Right renal cortex interstitium (tissue), 3 donors: Measurements from ENCODE around the gene CDK5R1. TPM values are rescaled to one million over a fixed set of nuclear protein-coding genes. Genes with fewer than 3 reads are reported as not detected.
"Not testable (repeated sequence)": the region's sequence is repeated elsewhere in the genome, so short reads cannot be mapped to it uniquely, and the experiment has no call there.

Source experiments
- DNase-seq, 3 donors: peaks; one replicate each; pipeline ENCODE4 v3.0.0-alpha.2; 2013; ENCODE audit warnings: low read depth in 3 of 3, low spot score in 2 of 3
- polyA plus RNA-seq, 3 donors: library from polyadenylated mRNA; unstranded; fragments of 120-200 nt; gene quantifications; one replicate each; pipeline ENCODE4 v1.2.1, GENCODE V29; 2013; ENCODE audit not compliant: insufficient read length in 3 of 3

Gene CDK5R1
- polyA plus RNA-seq, 3 donors = 3.8 to 4.6 (median 4.3) TPM

DNA sequence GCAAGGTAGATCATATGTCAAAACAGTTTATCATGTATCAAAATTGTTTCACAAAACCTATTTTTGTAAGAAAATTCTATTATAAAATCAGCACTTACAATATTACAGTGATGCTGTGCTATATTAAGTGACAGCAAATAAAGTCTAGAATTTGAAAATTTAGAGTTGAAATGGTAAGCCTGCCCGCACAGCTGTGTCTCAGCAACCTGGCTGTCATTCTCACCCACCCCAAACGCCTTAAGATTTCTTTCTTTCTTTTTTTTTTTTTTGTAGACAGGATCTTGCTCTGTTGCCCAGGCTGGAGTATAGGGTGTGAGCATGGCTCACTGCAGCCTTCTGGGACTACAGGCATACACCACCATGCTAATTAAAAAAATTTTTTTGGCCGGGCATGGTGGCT is 26.8 kb downstream of the CDK5R1 start:
- DNase-seq = no peak

DNA sequence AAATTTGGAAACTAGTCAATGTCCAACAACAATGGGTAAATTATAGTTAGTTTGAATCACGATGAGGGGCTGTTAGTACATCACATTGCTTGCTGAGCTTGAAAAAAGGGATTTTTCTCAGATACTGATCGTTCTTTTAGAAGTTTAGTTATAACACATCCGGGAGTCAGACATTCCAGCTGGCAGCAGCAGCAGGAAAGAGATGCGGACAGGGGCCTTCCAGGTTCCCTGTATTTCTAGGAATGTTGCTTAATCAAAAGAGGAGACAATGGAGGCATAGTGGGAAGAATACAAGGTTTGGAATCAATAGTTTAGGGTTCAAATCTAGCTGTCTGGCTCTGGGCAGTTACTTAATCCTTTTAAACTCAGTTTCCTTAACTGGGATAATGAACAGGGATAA is 27.8 kb downstream of the CDK5R1 start:
- no peak for DNase-seq

DNA sequence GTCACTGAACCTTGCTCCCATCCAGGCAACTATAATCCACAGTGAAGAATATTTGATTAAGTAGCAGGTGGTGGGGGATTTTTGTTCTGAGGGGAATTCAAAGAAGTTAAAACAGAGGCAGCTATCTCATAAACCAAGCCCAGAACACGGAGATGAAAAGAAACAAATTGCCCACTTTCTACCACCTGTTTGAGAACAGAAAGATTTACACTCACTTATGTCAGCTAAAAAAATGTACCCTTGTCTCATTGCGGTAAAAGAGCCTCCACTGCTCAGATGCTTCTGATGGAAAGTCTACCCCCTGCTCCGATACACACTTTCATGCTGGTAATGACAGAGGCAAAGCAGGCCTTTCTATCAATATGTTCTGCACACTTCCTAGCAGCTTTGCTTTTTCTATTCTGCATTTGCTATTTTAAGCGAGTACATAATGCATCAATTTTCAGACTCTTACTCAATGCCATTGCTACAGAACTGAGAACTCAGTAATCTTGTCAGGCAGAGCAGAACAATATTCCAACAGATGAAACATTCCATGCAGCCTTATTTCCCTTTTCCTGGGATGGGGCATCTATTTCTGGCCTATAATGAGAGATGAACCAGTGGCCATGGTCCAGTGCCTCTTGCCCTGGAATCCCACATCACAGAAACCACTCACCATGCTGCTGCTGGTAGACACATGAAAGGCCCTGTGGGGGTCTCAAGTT is 29.0 kb downstream of the CDK5R1 start:
- no peak for DNase-seq

DNA sequence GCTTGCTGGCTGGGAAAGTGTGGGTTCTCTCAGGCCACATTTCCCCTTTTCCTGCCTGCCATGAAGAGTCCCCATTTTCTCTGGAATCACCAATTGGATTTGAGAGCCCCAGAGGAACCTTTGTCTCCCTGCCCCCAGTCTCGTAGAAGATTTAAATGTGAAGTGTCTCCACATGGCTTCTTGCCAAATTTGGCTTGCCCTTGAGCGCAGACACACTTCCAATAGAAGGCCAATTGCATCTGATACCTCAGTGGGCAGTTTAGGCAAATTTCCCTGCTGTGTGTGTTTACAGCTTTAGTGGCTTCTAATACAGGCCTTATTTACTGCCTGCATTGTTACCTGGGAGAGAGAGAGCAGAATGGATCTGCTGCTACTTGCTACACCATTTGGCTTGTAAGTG is 29.7 kb downstream of the CDK5R1 start:
- no peak for DNase-seq

DNA sequence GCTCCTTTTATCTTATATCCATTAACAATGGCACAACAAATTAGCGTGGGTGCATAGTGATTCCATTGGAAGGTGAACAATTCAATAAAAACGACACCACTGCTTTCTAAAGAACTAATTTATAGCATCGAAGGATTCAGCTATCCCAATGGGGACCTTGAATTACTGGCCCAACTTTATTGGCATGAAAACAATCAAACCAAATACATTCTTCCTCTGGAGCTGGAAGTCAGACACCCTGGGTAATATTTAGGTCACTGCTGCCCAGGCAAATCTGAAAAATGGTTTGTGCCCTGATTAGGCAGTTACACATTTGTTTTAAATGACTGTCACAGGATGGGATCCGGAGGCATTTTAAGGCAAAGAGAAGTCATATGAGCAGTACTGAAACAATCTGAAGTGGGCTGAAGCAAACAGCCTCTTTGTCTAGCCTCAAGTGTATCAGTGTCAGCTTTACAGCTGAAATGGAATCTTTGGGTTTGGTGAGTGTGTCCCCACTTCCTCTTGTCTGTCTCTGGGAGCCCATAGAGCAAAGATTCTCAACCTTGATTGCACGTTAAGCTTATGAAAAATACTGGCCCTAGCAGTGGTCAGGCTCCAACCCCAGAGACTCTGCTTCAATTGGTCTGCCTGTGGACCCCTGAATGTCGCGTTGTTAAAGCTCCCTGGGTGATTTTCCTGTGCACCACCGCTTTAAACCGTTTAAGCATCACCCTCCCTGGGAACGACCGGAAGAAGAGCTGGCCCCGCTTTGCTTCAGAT is 30.3 kb downstream of the CDK5R1 start:
- DNase-seq = no peak

DNA sequence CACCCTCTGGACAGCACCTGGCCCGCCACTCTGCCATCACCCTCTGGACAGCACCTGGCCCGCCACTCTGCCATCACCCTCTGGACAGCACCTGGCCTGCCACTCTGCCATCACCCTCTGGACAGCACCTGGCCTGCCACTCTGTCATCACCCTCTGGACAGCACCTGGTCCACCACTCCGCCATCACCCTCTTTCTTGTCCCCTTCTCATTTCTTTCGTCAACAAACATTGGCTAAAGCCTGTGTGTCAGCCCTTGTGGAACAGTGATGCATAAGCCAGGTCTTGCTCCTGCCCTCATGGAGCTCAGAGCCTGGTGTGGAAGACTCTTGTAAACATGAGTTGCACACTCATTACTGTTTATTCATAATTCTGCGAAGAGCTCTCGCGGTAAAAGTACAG is 31.2 kb downstream of the CDK5R1 start:
- no peak for DNase-seq

DNA sequence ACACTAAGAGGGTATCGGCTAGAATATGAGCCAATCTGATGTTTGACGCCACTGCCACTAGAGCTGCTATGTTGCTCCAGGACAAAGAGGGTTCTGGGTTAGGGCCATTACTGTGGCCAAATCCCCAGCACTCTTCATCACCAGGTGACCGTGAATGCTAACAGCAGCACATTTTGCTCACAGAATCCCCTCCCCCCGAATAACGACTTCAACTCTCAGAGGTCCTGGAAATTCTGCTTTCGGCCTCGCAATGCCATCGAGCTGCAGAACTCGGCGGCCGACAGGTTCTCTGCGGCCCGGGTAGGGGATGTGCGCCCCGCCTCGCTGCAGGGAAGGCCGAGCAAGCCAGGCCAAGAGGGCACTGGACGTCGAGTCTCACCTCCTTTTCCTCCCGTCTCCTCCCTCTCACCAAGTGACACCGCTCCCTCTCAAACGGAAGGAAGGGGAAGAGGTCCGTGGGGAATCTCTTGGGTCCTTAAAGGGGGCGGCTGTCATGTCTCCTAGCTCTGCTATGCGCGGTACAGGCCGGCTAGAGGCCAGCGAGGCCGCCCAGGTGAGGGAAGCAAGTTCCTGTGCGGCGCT is 31.9 kb downstream of the CDK5R1 start:
- DNase-seq = peak in 1 of 3 donors; percentile 27

DNA sequence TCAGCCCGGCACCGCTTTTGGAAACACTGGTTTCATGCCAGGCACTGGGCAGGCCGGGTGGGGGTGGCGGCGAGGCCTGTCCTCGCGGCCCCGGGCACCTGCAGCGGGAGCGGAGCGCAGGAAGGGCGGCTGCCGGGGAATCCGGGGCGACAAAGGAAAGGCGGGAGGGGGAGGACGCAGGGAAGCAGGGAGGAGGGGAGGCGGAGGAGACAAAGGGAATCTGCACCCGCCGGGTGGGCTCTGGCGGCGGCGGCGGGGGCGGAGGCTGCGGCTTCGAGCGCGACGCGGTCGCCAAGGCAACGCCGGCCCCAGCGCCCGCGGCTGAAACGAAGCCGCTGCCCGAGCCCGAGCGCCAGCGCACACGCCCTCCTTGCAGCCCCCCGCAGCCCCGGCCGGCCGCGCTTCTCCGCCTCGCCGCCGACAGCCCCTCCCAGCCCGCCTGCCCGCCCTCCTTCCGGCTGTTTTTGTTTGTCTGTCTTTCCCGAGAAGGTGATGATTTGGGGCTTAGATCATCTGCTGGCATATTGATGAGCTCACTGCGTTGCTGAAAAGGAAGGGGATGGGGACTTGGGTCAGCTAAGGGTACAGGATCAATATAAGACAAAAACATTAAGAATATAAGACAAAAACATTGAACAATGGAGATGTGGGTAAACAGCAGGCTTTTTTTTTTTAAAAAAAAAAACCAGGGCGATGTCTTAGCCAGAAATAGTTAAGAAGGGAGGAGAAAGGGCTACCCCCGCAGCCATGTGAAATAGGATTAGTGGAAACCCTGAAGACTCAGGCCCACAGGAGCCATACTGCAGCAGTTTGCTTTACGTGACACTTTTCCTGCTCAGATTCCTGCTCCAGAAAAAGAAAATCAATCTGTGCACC is 32.7 kb downstream of the CDK5R1 start:
- DNase-seq = peak in 1 of 3 donors; percentile 34

DNA sequence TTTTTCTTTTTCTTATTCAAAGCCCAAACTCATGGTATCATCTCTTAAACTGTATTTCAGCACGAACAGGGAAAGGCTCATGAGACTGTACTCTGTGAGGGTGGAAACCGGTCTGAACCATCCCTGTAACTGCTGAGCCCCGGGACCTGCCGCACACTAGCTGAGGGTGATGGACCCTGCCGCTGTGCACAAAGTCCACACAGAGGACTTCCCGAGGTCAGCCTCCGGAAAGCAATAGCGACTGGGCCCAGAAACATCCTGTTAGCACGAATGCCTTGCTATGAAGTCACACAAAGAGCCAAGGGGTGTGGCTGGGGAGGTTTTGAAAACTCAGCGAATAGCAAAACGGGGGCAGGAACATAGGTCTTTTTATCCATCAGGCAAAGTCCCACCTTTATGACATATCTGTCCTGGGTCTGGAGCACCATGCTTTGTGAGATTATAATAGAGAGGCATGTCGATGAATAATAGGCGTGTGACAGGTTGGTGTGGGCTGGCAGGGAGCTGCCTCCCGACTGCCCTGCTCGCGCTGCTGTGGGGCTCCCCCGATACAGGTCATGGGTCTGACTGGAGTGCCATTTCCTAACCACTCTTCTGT is 33.4 kb downstream of the CDK5R1 start:
- peak in 1 of 3 donors; percentile 36 for DNase-seq

DNA sequence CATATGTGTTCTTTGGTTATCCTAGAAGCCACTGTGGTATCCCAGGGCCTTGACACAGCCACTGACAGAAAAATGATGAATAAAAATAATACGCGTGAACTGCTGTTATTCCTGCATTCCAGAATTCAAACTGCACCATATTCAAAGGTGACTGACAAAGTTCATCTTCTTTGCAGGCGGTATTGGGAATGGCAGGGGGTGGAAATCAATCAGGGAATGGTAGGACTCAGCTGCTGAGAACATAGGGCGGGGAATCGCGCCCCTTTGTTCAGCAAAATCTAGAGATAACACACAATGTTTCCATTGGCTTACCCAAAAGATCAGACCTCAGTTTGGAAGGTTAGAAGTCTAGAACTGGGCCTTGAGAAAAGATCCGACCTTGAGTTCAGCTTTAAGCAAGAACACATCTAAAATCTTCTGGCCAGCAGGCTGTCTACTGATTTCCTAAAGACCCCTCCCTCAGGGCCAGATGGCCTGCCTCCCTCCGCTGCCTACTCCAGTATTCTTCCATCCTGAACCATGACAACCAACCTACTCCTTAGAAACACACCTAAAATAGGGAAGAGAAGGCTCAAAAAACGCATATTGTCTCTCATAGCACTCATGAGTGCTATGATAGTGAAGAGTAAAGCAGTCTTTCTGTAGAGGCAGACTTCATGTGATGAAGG is 34.1 kb downstream of the CDK5R1 start:
- no peak for DNase-seq

DNA sequence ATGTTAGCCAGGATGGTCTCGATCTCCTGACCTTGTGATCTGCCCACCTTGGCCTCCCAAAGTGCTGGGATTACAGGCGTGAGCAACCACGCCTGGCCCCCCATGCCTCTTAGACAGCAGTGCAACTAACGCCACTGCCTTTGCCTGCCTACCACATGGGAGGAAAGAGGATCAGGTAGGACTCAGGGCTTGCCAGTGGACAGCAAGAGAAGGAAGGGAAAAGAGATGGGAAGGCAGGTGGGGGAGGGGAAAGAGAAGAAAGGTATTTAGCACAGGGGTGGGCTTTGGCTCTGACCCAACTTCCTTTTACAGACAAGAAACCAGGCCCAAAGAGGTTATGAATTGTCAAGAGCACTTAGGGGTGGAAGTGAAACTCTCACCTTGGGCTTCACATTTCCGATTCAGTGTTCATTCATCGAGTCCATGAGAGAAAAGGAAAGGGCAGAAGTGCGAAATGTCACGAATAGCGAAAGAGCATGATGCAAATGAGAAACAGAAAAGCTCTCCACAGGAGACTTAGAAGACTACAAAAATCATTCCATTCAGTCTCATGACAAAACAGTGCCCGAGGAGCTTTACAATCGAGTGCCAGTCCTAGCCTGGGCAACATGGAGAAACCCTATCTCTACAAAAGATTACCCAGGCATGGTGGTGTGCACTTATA is 36.4 kb downstream of the CDK5R1 start:
- DNase-seq = no peak

DNA sequence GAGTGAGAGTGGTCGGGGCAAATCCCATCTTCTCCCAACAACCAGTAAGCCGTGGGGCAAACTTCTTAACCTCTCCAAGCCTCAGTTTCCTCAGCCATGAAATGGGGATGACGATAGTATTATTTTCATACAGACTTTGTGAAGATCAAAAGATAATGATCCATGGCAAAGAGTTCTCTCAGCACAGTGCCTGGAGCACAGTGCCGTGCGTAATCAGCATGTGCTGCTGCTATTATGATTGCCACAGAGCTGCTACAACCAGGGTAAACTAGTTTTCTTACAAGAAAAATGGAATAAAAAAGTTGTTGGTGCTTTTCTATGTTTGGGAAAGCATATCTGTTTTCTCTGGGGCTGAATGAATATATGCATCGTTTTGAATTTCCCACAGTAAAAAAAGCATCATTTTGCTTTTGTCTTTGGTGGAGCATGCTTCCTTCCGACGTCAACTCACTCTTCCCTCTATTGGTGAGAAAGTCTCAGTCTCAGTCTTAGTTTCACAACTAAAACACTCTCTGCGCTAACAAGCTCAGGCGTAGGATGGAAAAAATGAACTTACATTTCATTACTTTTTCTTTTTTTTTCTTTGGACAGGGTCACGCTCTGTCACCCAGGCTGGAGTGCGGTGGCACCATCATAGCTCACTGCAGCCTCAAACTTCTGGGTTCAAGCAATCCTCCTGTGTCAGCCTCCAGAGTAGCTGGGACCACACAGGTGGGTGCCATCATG is 37.2 kb downstream of the CDK5R1 start:
- no peak for DNase-seq

DNA sequence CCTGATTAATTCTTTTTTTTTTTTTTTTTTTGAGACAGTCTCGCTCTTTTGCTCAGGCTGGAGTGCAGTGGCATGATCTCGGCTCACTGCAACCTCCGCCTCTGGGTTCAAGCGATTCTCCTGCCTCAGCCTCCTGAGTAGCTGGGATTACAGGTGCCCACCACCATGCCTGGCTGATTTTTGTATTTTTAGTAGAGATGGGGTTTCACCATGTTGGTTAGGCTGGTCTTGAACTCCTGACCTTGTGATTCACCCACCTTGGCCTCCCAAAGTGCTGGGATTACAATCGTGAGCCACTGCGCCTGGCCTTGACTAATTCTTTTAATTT is 37.7 kb downstream of the CDK5R1 start:
- DNase-seq = not testable (repeated sequence)

DNA sequence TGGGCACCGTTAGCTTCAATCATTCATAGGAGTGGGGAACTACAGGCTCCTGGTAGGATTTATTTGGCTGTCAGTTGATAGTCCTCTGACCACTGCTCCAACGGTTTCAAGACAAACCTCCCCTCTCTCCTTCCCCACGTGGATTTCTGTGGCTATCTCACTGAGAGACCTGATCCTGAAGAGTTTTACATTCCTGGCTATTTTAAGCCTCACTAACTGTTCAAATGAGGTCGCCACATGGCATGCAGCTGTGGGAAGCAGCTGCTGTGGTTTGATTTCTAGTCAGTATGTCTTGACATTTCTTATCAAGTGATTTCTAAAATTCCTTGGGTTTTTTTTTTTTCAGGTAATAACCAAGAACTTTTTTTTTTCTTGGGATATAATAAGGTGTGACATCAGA is 38.3 kb downstream of the CDK5R1 start:
- DNase-seq = no peak

DNA sequence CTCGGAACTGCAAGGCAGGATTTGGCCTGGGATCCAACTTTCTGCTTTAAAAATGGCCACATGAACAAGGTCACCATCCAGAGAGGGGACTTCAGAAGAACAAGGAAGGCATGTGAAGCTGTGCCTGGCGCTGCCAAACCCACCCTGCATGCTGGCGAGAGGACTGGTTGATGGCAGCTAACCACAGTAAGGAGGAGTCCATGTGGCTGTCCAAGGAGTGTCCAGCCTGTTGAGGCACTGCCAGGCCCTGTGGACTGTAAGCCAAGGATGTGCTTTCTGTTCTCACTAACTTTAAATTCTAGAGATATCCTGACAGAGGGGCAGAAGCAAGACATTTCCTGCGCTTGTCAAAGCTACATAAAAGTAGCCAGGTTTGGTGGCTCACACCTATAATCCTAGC is 40.4 kb downstream of the CDK5R1 start:
- DNase-seq = no peak

DNA sequence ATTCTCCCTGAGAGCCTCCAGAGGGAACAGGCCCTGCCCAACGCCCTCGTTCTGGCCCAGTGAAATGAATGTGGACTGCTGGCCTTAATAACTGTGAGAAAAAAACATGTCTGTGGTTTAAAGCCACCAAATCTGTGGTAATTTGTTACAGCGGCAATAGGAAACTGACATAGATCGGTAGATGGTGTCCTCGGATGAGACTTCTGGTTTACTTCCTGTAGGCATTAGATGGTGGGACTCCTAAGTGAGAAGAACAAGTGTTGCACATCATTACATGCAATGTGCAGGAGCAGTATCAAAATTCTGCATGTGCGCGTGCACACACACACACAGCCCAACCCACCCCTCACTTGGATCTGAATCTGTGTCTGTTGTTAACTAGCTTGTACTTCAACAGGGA is 42.0 kb downstream of the CDK5R1 start:
- DNase-seq = no peak

DNA sequence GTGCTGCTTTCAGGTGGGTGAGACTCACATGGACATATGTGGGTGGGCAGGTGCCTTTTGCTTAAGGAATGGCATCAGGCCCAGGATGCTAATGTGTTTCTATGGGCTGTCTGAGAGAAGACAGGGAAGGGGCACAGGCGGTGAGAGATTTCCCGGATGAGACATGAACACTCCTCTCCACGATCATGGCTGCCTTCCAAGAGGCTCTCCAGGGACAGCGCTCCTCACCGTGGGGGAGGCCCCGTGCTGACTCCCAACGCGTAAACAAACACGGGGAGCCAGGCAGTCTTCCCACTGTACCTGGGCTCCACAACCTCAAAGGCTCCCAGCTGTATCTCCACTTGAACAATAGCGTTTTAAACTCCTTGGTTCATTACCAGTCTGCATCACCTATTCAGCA is 42.8 kb downstream of the CDK5R1 start:
- no peak for DNase-seq

DNA sequence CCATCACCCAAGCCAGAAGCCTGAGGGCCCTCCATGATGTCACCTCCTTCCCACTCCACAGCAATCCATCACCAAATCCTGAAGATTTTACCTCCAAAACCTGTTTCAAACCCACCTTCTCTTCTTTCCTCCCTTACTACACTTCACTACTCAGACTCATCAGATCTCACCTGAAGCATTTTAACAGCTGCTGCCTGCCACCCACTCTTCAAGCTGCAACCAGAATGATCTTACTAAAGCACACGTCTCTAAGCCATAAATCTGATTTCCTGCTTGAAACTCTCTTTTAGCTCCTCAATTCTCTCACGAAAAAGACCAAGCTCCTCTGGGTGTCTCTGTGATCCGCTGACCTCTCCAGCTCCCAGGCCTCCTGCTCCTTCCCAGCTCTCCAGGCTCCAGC is 46.5 kb downstream of the CDK5R1 start:
- no peak for DNase-seq
